OCI-LY3 (cell line): ENCODE measurements around the gene ENKD1.

Experiments
- H2AFZ ChIP-seq: fragments of 200-600, 300-600 bp; shearing (Covaris generic); 2 replicates; pipeline ENCODE4 v1.6.0; 2014; ENCODE audit warnings: antibody characterized with exemption, low read depth, low read length
- H3K27ac ChIP-seq: fragments of 200-600, 300-600 bp; sonication (generic); 2 replicates; pipeline ENCODE4 v1.5.1; 2014; ENCODE audit warnings: mild to moderate bottlenecking, low read length, moderate library complexity, mixed read lengths
- H3K27me3 ChIP-seq: fragments of 200-600, 300-600 bp; sonication (generic); 2 replicates; pipeline ENCODE4 v1.6.1; 2014; ENCODE audit warnings: low read depth, low read length, mixed read lengths
- H3K36me3 ChIP-seq: fragments of 200-600, 300-600 bp; sonication (generic); replicated peaks from 2 replicates; pipeline ENCODE3; 2014; ENCODE audit warnings: low read depth, low read length, mixed read lengths
- H3K4me1 ChIP-seq: fragments of 300-600, 200-600 bp; sonication (generic); 2 replicates; pipeline ENCODE4 v1.6.1; 2014; ENCODE audit warnings: low read length, mixed read lengths
- H3K4me2 ChIP-seq: fragments of 200-600, 300-600 bp; sonication (generic); 2 replicates; pipeline ENCODE4 v1.6.1; 2014; ENCODE audit warnings: low read length, mixed read lengths
- H3K4me3 ChIP-seq: fragments of 300-600, 200-600 bp; sonication (generic); 2 replicates; pipeline ENCODE4 v1.5.1; 2014; ENCODE audit warnings: antibody characterized with exemption, mild to moderate bottlenecking, low read length, moderate library complexity
- H3K79me2 ChIP-seq: fragments of 300-600, 200-600 bp; shearing (Covaris generic); 2 replicates; pipeline ENCODE4 v1.6.1; 2014; ENCODE audit warnings: mild to moderate bottlenecking, low read length, mixed read lengths
- H3K9ac ChIP-seq: fragments of 300-600, 200-600 bp; shearing (Covaris generic); 2 replicates; pipeline ENCODE4 v1.6.0; 2014; ENCODE audit warnings: mild to moderate bottlenecking, low read length, moderate library complexity
- H3K9me3 ChIP-seq: fragments of 200-600, 300-600 bp; shearing (Covaris generic); 2 replicates; pipeline ENCODE4 v1.6.1; 2014; ENCODE audit warnings: low read length, mixed read lengths; ENCODE audit not compliant: insufficient read depth
- H4K20me1 ChIP-seq: fragments of 200-600, 300-600 bp; sonication (generic); 2 replicates; pipeline ENCODE4 v1.6.1; 2016; ENCODE audit warnings: low read length, mixed read lengths; ENCODE audit not compliant: insufficient read depth
- EZH2phosphoT487 ChIP-seq: fragments of 200-600 bp; shearing (Covaris generic); IDR thresholded peaks from 2 replicates; pipeline ENCODE4 v1.6.1; 2018; ENCODE audit warnings: antibody characterized with exemption, mixed run types, low read depth
- TF ChIP-seq, protein P1 (sequence below): fragments of 200-600, 300-600 bp; sonication (generic); IDR thresholded peaks from 2 replicates; pipeline ENCODE4 v1.5.1; 2014; ENCODE audit warnings: antibody characterized with exemption, low read length, low read depth

ENKD1 gene

DNA sequence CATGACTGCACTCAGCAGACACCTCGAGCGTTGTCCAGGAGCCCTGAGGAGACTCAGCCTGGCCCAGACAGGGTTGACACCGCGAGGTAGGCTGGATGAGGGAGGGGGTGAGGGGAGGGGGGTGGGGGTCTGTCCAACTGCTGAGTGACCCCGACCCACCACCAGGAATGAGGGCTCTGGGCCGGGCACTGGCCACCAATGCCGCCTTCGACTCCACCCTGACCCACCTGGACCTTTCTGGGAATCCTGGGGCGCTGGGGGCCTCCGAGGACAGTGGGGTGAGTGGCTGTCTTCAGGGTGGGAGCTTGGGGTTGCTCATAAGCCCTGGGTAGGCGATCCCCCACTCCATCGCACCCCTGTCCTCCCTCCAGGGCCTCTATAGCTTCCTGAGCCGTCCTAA lies 18.9 kb downstream of the ENKD1 start:
- Histone ChIP-seq H3K36me3 (peaks cover 10% of the 10 kb centered on the region), H3K27ac (no peak overlapping the region), H3K79me2 (peaks cover 8% of the 10 kb centered on the region; the same call in 1 of the 2 replicates)

GRCh38 chr16:67647111-67647651 lies 19.4 kb downstream of the ENKD1 start:
- Histone ChIP-seq H3K9ac (no peak overlapping the region), H3K4me3 (no peak overlapping the region), H3K36me3 (peaks cover 10% of the 10 kb centered on the region), H3K4me2 (no peak overlapping the region), H3K27ac (no peak overlapping the region), H3K79me2 (peaks cover 8% of the 10 kb centered on the region; the same call in 1 of the 2 replicates), H4K20me1 (no peaks in the 10 kb centered on the region), H2AFZ (no peak overlapping the region), H3K9me3 (no peaks in the 10 kb centered on the region), H3K27me3 (no peaks in the 10 kb centered on the region), H3K4me1 (peaks cover 6% of the 10 kb centered on the region; the same call in 1 of the 2 replicates)
- TF ChIP-seq EZH2phosphoT487, result no peak
- TF ChIP-seq, protein P1, sequence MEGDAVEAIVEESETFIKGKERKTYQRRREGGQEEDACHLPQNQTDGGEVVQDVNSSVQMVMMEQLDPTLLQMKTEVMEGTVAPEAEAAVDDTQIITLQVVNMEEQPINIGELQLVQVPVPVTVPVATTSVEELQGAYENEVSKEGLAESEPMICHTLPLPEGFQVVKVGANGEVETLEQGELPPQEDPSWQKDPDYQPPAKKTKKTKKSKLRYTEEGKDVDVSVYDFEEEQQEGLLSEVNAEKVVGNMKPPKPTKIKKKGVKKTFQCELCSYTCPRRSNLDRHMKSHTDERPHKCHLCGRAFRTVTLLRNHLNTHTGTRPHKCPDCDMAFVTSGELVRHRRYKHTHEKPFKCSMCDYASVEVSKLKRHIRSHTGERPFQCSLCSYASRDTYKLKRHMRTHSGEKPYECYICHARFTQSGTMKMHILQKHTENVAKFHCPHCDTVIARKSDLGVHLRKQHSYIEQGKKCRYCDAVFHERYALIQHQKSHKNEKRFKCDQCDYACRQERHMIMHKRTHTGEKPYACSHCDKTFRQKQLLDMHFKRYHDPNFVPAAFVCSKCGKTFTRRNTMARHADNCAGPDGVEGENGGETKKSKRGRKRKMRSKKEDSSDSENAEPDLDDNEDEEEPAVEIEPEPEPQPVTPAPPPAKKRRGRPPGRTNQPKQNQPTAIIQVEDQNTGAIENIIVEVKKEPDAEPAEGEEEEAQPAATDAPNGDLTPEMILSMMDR, result no peak

More for the DNA sequence above, 18.9 kb downstream of the ENKD1 start:
- Histone ChIP-seq H4K20me1 (no peaks in the 10 kb centered on the region), H3K27me3 (no peaks in the 10 kb centered on the region), H3K4me3 (no peak overlapping the region), H3K4me2 (no peak overlapping the region), H2AFZ (no peak overlapping the region), H3K9ac (no peak overlapping the region), H3K9me3 (no peaks in the 10 kb centered on the region), H3K4me1 (peaks cover 6% of the 10 kb centered on the region; the same call in 1 of the 2 replicates)
- TF ChIP-seq, protein P1, result no peak
- TF ChIP-seq EZH2phosphoT487, result no peak

DNA sequence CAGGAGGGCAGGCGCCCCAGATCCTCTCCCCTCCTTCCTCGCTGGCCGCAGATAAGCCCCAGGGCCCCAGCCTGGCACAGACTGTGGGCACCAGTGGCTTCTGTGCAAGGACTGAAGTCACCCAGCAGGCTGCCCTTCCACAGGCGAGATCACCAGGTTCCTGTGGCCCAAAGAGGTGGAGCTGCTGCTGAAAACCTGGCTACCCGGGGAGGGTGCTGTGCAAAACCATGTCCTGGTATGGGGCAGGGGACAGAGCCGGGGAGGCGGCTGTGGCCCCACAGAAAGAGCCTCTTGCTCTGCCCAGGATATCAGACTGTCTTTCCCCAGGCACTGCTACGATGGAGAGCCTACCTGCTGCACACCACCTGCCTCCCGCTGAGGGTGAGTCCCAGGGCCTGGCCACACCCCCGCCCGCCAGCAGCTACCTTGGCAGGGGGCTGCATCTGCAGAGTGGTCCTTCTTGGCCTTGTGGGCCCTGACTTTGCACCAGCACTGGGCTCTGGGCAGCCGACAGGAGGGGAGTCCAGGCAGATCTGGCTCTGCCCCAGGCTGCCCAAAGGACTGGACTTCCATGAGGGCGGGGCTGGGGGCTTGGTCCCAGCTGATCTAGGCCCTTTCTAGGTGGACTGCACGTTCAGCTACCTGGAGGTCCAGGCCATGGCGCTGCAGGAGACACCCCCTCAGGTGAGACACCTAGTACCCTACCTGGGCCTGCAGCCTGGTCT lies 21.0 kb downstream of the ENKD1 start:
- Histone ChIP-seq H2AFZ (peak overlapping the region; percentile 28; the same call in 1 of the 2 replicates), H3K36me3 (peaks cover 10% of the 10 kb centered on the region), H3K79me2 (peaks cover 8% of the 10 kb centered on the region; the same call in 1 of the 2 replicates), H3K4me3 (peak overlapping the region; percentile 79), H3K27ac (peak overlapping the region; percentile 11; the same call in 1 of the 2 replicates), H3K4me1 (peaks cover 6% of the 10 kb centered on the region; the same call in 1 of the 2 replicates), H3K9me3 (no peaks in the 10 kb centered on the region), H3K27me3 (no peaks in the 10 kb centered on the region), H3K9ac (peak overlapping the region; percentile 78), H3K4me2 (peak overlapping the region; percentile 99), H4K20me1 (no peaks in the 10 kb centered on the region)
- TF ChIP-seq EZH2phosphoT487, result no peak
- TF ChIP-seq, protein P1, result no peak

GRCh38 chr16:67644038-67644437 lies 22.5 kb downstream of the ENKD1 start:
- Histone ChIP-seq H3K36me3 (peaks cover 4% of the 10 kb centered on the region), H3K9ac (peak overlapping the region; percentile 78; the same call in 1 of the 2 replicates), H3K4me1 (peaks cover 6% of the 10 kb centered on the region; the same call in 1 of the 2 replicates), H3K79me2 (peaks cover 8% of the 10 kb centered on the region; the same call in 1 of the 2 replicates), H3K9me3 (no peaks in the 10 kb centered on the region), H3K4me2 (peak overlapping the region; percentile 99), H3K4me3 (peak overlapping the region; percentile 79), H3K27ac (no peak overlapping the region), H4K20me1 (no peaks in the 10 kb centered on the region), H3K27me3 (no peaks in the 10 kb centered on the region), H2AFZ (peak overlapping the region; percentile 28; the same call in 1 of the 2 replicates)
- TF ChIP-seq, protein P1, result no peak
- TF ChIP-seq EZH2phosphoT487, result no peak
